Fibroblast of mammary gland (primary cell): ENCODE data around the gene ITGA11.

Experiments used
- DNase-seq: peaks from one replicate; pipeline ENCODE4 v3.0.0-alpha.2; 2010; ENCODE audit warnings: low read depth
- H3K4me3 ChIP-seq: 2 replicates; pipeline ENCODE4 v1.5.1; 2011; ENCODE audit warnings: low read depth, mild to moderate bottlenecking, low read length, moderate library complexity; ENCODE audit not compliant: control insufficient read depth
- CTCF ChIP-seq: conservative IDR thresholded peaks from 2 replicates; pipeline ENCODE4 v1.5.1; 2011; ENCODE audit warnings: low read depth, low read length, inconsistent platforms; ENCODE audit not compliant: control insufficient read depth, insufficient read depth

Gene ITGA11

GRCh38 chr15:68389936-68390817 is 41.8 kb downstream of the ITGA11 start:
- no peak overlapping the region for H3K4me3 ChIP-seq

GRCh38 chr15:68389041-68389930 is 42.7 kb downstream of the ITGA11 start:
- no peak overlapping the region for H3K4me3 ChIP-seq
- no peak for DNase-seq
- no peak for TF ChIP-seq CTCF

More at GRCh38 chr15:68389936-68390817, 41.8 kb downstream of the ITGA11 start:
- DNase-seq = peak; percentile 63
- TF ChIP-seq CTCF = no peak

- H3K4me3 ChIP-seq = no peak overlapping the region
- no peak for DNase-seq
- TF ChIP-seq CTCF = no peak
Measured at GRCh38 chr15:68387381-68388143, 44.4 kb downstream of the ITGA11 start.

- TF ChIP-seq CTCF = no peak
- no peak for DNase-seq
- no peak overlapping the region for H3K4me3 ChIP-seq
Measured at GRCh38 chr15:68386587-68387288, 45.2 kb downstream of the ITGA11 start.

- TF ChIP-seq CTCF = no peak
- no peak overlapping the region for H3K4me3 ChIP-seq
- DNase-seq = no peak
Measured at GRCh38 chr15:68385671-68386586, 46.0 kb downstream of the ITGA11 start.
